ENCODE data around the gene PRSS57. TPM values are rescaled to one million over a fixed set of nuclear protein-coding genes. Genes with fewer than 3 reads are reported as not detected.

PRSS57 gene
- total RNA-seq, 2 experiments from 2014 or later, result not detected

GRCh38 chr19:728011-728410 is 32.8 kb upstream of the PRSS57 start:
- H3K9me3 Mint-ChIP-seq, result no peaks in the 10 kb centered on the region
- CTCF ChIA-PET, result no interaction called here
- H3K27ac Mint-ChIP-seq, result no peak overlapping the region
- H3K4me1 Mint-ChIP-seq (ENCODE audit: low read depth), result no peaks in the 10 kb centered on the region
- no peak for ATAC-seq
- H3K36me3 Mint-ChIP-seq (ENCODE audit: low read depth), result no peaks in the 10 kb centered on the region
- H3K4me3 Mint-ChIP-seq, result no peak overlapping the region
- POLR2A ChIA-PET, result no interaction called here
- intact Hi-C loops (cut with micrococcal nuclease), result no loop called here
- TF ChIP-seq CTCF (IDR thresholded peaks at IDR 0.05), result no peak
- no peak for DNase-seq
- peaks cover 3% of the 10 kb centered on the region for H3K27me3 Mint-ChIP-seq

GRCh38 chr19:726993-727956 is 32.0 kb upstream of the PRSS57 start:
- no peak overlapping the region for H3K4me3 Mint-ChIP-seq
- DNase-seq (no peak), ATAC-seq (no peak)
- POLR2A ChIA-PET, result no interaction called here
- no peaks in the 10 kb centered on the region for H3K4me1 Mint-ChIP-seq (ENCODE audit: low read depth)
- no peak overlapping the region for H3K27ac Mint-ChIP-seq
- intact Hi-C loops (cut with micrococcal nuclease), result no loop called here
- CTCF ChIA-PET, result no interaction called here
- H3K9me3 Mint-ChIP-seq, result no peaks in the 10 kb centered on the region
- H3K27me3 Mint-ChIP-seq, result peaks cover 5% of the 10 kb centered on the region
- TF ChIP-seq CTCF (IDR thresholded peaks at IDR 0.05), result no peak
- no peaks in the 10 kb centered on the region for H3K36me3 Mint-ChIP-seq (ENCODE audit: low read depth)

GRCh38 chr19:725461-726089 is 30.3 kb upstream of the PRSS57 start:
- DNase-seq, result no peak
- ChIA-PET CTCF (interaction anchor here (1.1 kb wide), 1 partner anchor 14 kb away, joined by 3 read pairs; no protein-coding TSS in a partner anchor), POLR2A (no interaction called here)
- Mint-ChIP-seq H3K27me3 (peaks cover 8% of the 10 kb centered on the region), H3K27ac (no peak overlapping the region), H3K36me3 (ENCODE audit: low read depth) (no peaks in the 10 kb centered on the region), H3K9me3 (no peaks in the 10 kb centered on the region), H3K4me3 (no peak overlapping the region), H3K4me1 (ENCODE audit: low read depth) (no peaks in the 10 kb centered on the region)
- intact Hi-C loops (cut with micrococcal nuclease), result no loop called here
- no peak for ATAC-seq
- no peak for TF ChIP-seq CTCF (IDR thresholded peaks at IDR 0.05)

- DNase-seq (no peak), ATAC-seq (no peak)
- Mint-ChIP-seq H3K4me1 (ENCODE audit: low read depth) (no peaks in the 10 kb centered on the region), H3K36me3 (ENCODE audit: low read depth) (no peaks in the 10 kb centered on the region), H3K4me3 (no peak overlapping the region), H3K27me3 (peaks cover 12% of the 10 kb centered on the region), H3K9me3 (no peaks in the 10 kb centered on the region), H3K27ac (no peak overlapping the region)
- CTCF ChIA-PET, result interaction anchor here (0.7 kb wide), 1 partner anchor 10 kb away, joined by 3 read pairs; no protein-coding TSS in a partner anchor
- no peak for TF ChIP-seq CTCF (IDR thresholded peaks at IDR 0.05)
- intact Hi-C loops (cut with micrococcal nuclease), result no loop called here
- POLR2A ChIA-PET, result no interaction called here
Measured at GRCh38 chr19:723714-724113, 28.5 kb upstream of the PRSS57 start.

GRCh38 chr19:723247-723646 is 28.0 kb upstream of the PRSS57 start:
- CTCF ChIA-PET, result interaction anchor here (0.7 kb wide), 1 partner anchor 11 kb away, joined by 3 read pairs; no protein-coding TSS in a partner anchor

More at GRCh38 chr19:723247-723646, 28.0 kb upstream of the PRSS57 start:
- POLR2A ChIA-PET, result no interaction called here
- Mint-ChIP-seq H3K4me1 (ENCODE audit: low read depth) (no peaks in the 10 kb centered on the region), H3K27me3 (peaks cover 17% of the 10 kb centered on the region), H3K9me3 (no peaks in the 10 kb centered on the region), H3K27ac (no peak overlapping the region), H3K4me3 (no peak overlapping the region), H3K36me3 (ENCODE audit: low read depth) (no peaks in the 10 kb centered on the region)
- no peak for DNase-seq
- intact Hi-C loops (cut with micrococcal nuclease), result no loop called here
- no peak for TF ChIP-seq CTCF (IDR thresholded peaks at IDR 0.05)
- ATAC-seq, result no peak

Data from activated CD8-positive, alpha-beta T cell treated with anti-CD3 and anti-CD28 coated beads for 36 hours (primary cell).